Urothelium cell line (cell line): Measurements from ENCODE around the gene KRTAP23-1.

Experiments
- DNase-seq: peaks from one replicate; pipeline ENCODE4 v3.0.0; 2011; ENCODE audit warnings: low spot score, mixed read lengths
- FAIRE-seq: peaks from 2 replicates; lab custom pipeline; 2011; peaks lifted over from hg19 to GRCh38; lab: Jason Lieb, UNC

KRTAP23-1 gene

GRCh38 chr21:30315701-30316100 is 32.7 kb downstream of the KRTAP23-1 start:
- FAIRE-seq = no peak
- no peak for DNase-seq

- FAIRE-seq (no peak), DNase-seq (peak; percentile 18)
These were observed 41.5 kb downstream of the KRTAP23-1 start for GRCh38 chr21:30306884-30307283.

- FAIRE-seq (no peak), DNase-seq (no peak)
These were observed 43.3 kb downstream of the KRTAP23-1 start for GRCh38 chr21:30305136-30305535.
